ENCODE results near the gene SYPL1. TPM values are rescaled to one million over a fixed set of nuclear protein-coding genes. Genes with fewer than 3 reads are reported as not detected.

SYPL1 gene
- total RNA-seq, 1 experiment from 2014 or later, result 39.2 TPM

GRCh38 chr7:106047184-106047583, 64.9 kb downstream of the SYPL1 start:
- Histone ChIP-seq H2AFZ (ENCODE audit: low read length) (no peak overlapping the region), H3K56ac (ENCODE audit: insufficient read length, low read depth, low read length) (no peak overlapping the region), H2AK5ac (ENCODE audit: insufficient read length, low read length) (no peak overlapping the region), H2BK120ac (ENCODE audit: low read depth, low read length, poor library complexity, severe bottlenecking) (no peak overlapping the region), H3K79me1 (ENCODE audit: insufficient read depth, low read depth, low read length, poor library complexity, severe bottlenecking) (no peaks in the 10 kb centered on the region), H4K20me1 (ENCODE audit: control insufficient read depth, insufficient read depth, insufficient read length) (no peaks in the 10 kb centered on the region), H3K18ac (ENCODE audit: insufficient read length, low read depth, low read length) (no peak overlapping the region), H3K4ac (ENCODE audit: low read depth, low read length) (no peak overlapping the region), H2BK12ac (ENCODE audit: insufficient read length, low read depth, low read length) (no peak overlapping the region), H4K8ac (replicated peaks; ENCODE audit: insufficient read length, low read depth, low read length) (no peak overlapping the region), H3K14ac (ENCODE audit: insufficient read depth, low read length) (no peak overlapping the region), H3K27me3 (ENCODE audit: insufficient read depth, low read length) (no peaks in the 10 kb centered on the region), H3K4me2 (ENCODE audit: insufficient read depth, insufficient read length, low read length) (no peak overlapping the region), H3K4me1 (ENCODE audit: insufficient read depth, low read length) (no peaks in the 10 kb centered on the region), H3K79me2 (ENCODE audit: insufficient read depth, low read length) (no peaks in the 10 kb centered on the region), H3K23ac (ENCODE audit: insufficient read length, low read depth, low read length) (no peak overlapping the region), H3K9ac (ENCODE audit: extremely low read depth, insufficient read length, low read length) (no peak overlapping the region), H4K91ac (ENCODE audit: insufficient read length, low read depth, low read length) (no peak overlapping the region), H2BK5ac (ENCODE audit: insufficient read length, low read length) (no peak overlapping the region), H3K27ac (ENCODE audit: insufficient read length, low read depth, low read length) (no peak overlapping the region), H3K9me3 (ENCODE audit: control insufficient read depth, low read depth, low read length) (peaks cover 9% of the 10 kb centered on the region), H3T11ph (ENCODE audit: low read length) (no peak overlapping the region), H3K23me2 (ENCODE audit: insufficient read length, low read depth, low read length, poor library complexity, severe bottlenecking) (no peaks in the 10 kb centered on the region), H2BK15ac (ENCODE audit: low read depth, low read length) (no peak overlapping the region), H4K5ac (ENCODE audit: insufficient read length, low read depth, low read length) (no peak overlapping the region), H2BK20ac (ENCODE audit: low read depth, low read length, poor library complexity, severe bottlenecking) (no peak overlapping the region)
- no peak overlapping the region for H3K4me3 Mint-ChIP-seq
- no CpG with 5 or more reads among the region's 5 CpGs for WGBS (ENCODE audit: extremely low coverage, insufficient read length, low lambda C conversion rate)
- TF ChIP-seq, protein P1, sequence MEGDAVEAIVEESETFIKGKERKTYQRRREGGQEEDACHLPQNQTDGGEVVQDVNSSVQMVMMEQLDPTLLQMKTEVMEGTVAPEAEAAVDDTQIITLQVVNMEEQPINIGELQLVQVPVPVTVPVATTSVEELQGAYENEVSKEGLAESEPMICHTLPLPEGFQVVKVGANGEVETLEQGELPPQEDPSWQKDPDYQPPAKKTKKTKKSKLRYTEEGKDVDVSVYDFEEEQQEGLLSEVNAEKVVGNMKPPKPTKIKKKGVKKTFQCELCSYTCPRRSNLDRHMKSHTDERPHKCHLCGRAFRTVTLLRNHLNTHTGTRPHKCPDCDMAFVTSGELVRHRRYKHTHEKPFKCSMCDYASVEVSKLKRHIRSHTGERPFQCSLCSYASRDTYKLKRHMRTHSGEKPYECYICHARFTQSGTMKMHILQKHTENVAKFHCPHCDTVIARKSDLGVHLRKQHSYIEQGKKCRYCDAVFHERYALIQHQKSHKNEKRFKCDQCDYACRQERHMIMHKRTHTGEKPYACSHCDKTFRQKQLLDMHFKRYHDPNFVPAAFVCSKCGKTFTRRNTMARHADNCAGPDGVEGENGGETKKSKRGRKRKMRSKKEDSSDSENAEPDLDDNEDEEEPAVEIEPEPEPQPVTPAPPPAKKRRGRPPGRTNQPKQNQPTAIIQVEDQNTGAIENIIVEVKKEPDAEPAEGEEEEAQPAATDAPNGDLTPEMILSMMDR (conservative IDR thresholded peaks at IDR 0.05), result no peak
- H3K27ac Mint-ChIP-seq, result no peak overlapping the region
- DNase-seq, result no peak
- H3K27me3 Mint-ChIP-seq (ENCODE audit: low read depth), result peaks cover 16% of the 10 kb centered on the region
- peaks cover 3% of the 10 kb centered on the region in 2 experiments; a peak in 3 of 5 replicates for H3K9me3 Mint-ChIP-seq
- no peaks in the 10 kb centered on the region for H3K36me3 Mint-ChIP-seq (ENCODE audit: insufficient read depth in 1 of 3, low read depth in 3 of 3)
- H3K4me1 Mint-ChIP-seq, result peaks cover 7 to 9% of the 10 kb centered on the region in 2 experiments; a peak in 3 of 4 replicates

All from H9 (cell line).